HepG2 (cell line): Measurements from ENCODE around the gene MYH7. TPM values are rescaled to one million over a fixed set of nuclear protein-coding genes. Genes with fewer than 3 reads are reported as not detected.
A peak's percentile ranks its signal among the peaks of the same experiment; 100 is the strongest.

Source experiments
- AKNA ChIP-seq: sonication (generic); formaldehyde crosslinking; IDR thresholded peaks from 2 replicates; pipeline ENCODE4 v1.4.0; 2020; ENCODE audit warnings: missing genetic modification reagents, borderline replicate concordance
- CBX5 ChIP-seq: sonication (generic); formaldehyde crosslinking; IDR thresholded peaks from 2 replicates; pipeline ENCODE4 v1.4.0; 2020; ENCODE audit warnings: missing genetic modification reagents, borderline replicate concordance
- GFI1 ChIP-seq: sonication (generic); formaldehyde crosslinking; IDR thresholded peaks from 2 replicates; pipeline ENCODE4 v1.5.0; 2020; ENCODE audit warnings: missing genetic modification reagents, mild to moderate bottlenecking, borderline replicate concordance
- HOXA9 ChIP-seq: sonication (generic); formaldehyde crosslinking; IDR thresholded peaks from 2 replicates; pipeline ENCODE4 v1.8.1; 2022; ENCODE audit warnings: missing genetic modification reagents, mild to moderate bottlenecking, moderate library complexity, borderline replicate concordance
- KDM5B ChIP-seq: sonication (generic); formaldehyde crosslinking; IDR thresholded peaks from 2 replicates; pipeline ENCODE4 v1.4.0; 2020; ENCODE audit warnings: missing genetic modification reagents, mild to moderate bottlenecking, borderline replicate concordance
- KLF9 ChIP-seq: IDR thresholded peaks from 2 replicates; pipeline ENCODE4 v1.6.1; 2016; ENCODE audit warnings: low read depth
- PCBP2 ChIP-seq: fragments of 200-400 bp; formaldehyde crosslinking; optimal IDR thresholded peaks from 2 replicates; pipeline ENCODE3; 2018; ENCODE audit warnings: low read length, low read depth; ENCODE audit not compliant: poor library complexity, severe bottlenecking
- RBFOX2 ChIP-seq: fragments of 200-400 bp; formaldehyde crosslinking; IDR thresholded peaks from 2 replicates; pipeline ENCODE4 v1.6.1; 2017; ENCODE audit warnings: low read depth, mild to moderate bottlenecking, low read length
- SKI ChIP-seq: fragments of 450-650 bp; IDR thresholded peaks from one replicate; pipeline ENCODE4 v1.6.1; 2018; ENCODE audit warnings: mild to moderate bottlenecking; ENCODE audit not compliant: partially characterized antibody
- TARDBP ChIP-seq: sonication (generic); formaldehyde crosslinking; IDR thresholded peaks from 2 replicates; pipeline ENCODE4 v1.8.0; 2022; ENCODE audit warnings: mild to moderate bottlenecking, missing genetic modification reagents
- TCF12 ChIP-seq, 2 experiments: fragments of 450-650 bp in 1 of 2; sonication (generic) in 1 of 2; formaldehyde crosslinking in 1 of 2; IDR thresholded peaks; 2 replicates each; pipeline versions ENCODE4 v1.6.1 to v1.8.0; 2017 to 2022; ENCODE audit warnings: antibody characterized with exemption in 1 of 2, mild to moderate bottlenecking in 1 of 2, missing genetic modification reagents in 1 of 2, moderate library complexity in 1 of 2
- TFDP1 ChIP-seq: IDR thresholded peaks from 2 replicates; pipeline ENCODE4 v1.6.1; 2016; ENCODE audit warnings: missing compliant biosample characterization, missing genetic modification reagents, borderline replicate concordance
- ZBED4 ChIP-seq: sonication (generic); formaldehyde crosslinking; IDR thresholded peaks from 2 replicates; pipeline ENCODE4 v1.4.0; 2020; ENCODE audit warnings: missing genetic modification reagents, borderline replicate concordance
- ZNF260 ChIP-seq: sonication (generic); formaldehyde crosslinking; IDR thresholded peaks from 2 replicates; pipeline ENCODE4 v1.4.0; 2020; ENCODE audit warnings: missing genetic modification reagents, low read depth, mild to moderate bottlenecking, borderline replicate concordance
- ZNF598 ChIP-seq: sonication (generic); formaldehyde crosslinking; IDR thresholded peaks from 2 replicates; pipeline ENCODE4 v1.5.1; 2020; ENCODE audit warnings: mild to moderate bottlenecking, missing genetic modification reagents, borderline replicate concordance
- ZNF883 ChIP-seq: sonication (generic); formaldehyde crosslinking; IDR thresholded peaks from 2 replicates; pipeline ENCODE4 v1.5.1; 2020; ENCODE audit warnings: mild to moderate bottlenecking, missing genetic modification reagents; ENCODE audit errors: not compliant biosample characterization
- polyA plus RNA-seq, 8 experiments: library from polyadenylated mRNA; depleted of rRNA in 3 of 8; stranded (reverse) in 7 of 8; unstranded in 1 of 8; fragments of >200 nt; fragmentation: Illumina TruSeq in 4 of 8; extraction: Trizol in 4 of 8; gene quantifications; 2 replicates each; pipeline versions ENCODE4 v1.2.1 to v1.2.3, GENCODE V29; 2011 to 2016; ENCODE audit warnings: low read depth in 4 of 8, missing spikeins in 1 of 8, mixed read lengths in 1 of 8; ENCODE audit not compliant: insufficient read depth in 1 of 8
- total RNA-seq, 5 experiments: library from RNA; depleted of rRNA; stranded (reverse); fragments of >200 nt; fragmentation: Illumina TruSeq; extraction: Trizol; gene quantifications; 2 replicates each; pipeline ENCODE4 v1.2.3, GENCODE V29; 2016; ENCODE audit warnings: low read depth in 1 of 5
- TF ChIP-seq, protein P1 (sequence below): sonication (generic); formaldehyde crosslinking; IDR thresholded peaks from 2 replicates; pipeline ENCODE4 v1.4.0; 2020; ENCODE audit warnings: missing genetic modification reagents

The MYH7 gene
- total and polyA plus RNA-seq, 2 of the 13 experiments (the other 11 are each of a cell fraction or from before 2014, with no cell fraction given) = 0.04 TPM; not detected in 1

- TF ChIP-seq AKNA (no peak), PCBP2 (no peak), ZNF883 (CRISPR knock-in tag) (peak; percentile 32), TFDP1 (CRISPR knock-in tag) (no peak), ZNF598 (CRISPR knock-in tag) (0 out of 2 replicates have a peak, but pooled peaks have one; percentile 13), CBX5 (CRISPR knock-in tag) (no peak), TCF12 (IDR thresholded peaks at IDR 0.05) (no peak), TCF12 (CRISPR knock-in tag; IDR thresholded peaks at IDR 0.05) (no peak), KLF9 (CRISPR knock-in tag) (no peak), ZNF260 (no peak), RBFOX2 (no peak), GFI1 (no peak), KDM5B (CRISPR knock-in tag) (0 out of 2 replicates have a peak, but pooled peaks have one; percentile 1), HOXA9 (CRISPR knock-in tag) (no peak), ZBED4 (no peak), SKI (no peak), TARDBP (CRISPR knock-in tag) (no peak)
- TF ChIP-seq, protein P1, sequence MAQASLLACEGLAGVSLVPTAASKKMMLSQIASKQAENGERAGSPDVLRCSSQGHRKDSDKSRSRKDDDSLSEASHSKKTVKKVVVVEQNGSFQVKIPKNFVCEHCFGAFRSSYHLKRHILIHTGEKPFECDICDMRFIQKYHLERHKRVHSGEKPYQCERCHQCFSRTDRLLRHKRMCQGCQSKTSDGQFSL = 0 out of 2 replicates have a peak, but pooled peaks have one; percentile 43
These were observed 1.1 kb upstream of the MYH7 start (continued) for GRCh38 chr14:23436327-23437132.
